HG02852 (cell line): ENCODE measurements around the gene WDR6.
"Not testable (repeated sequence)": the region's sequence is repeated elsewhere in the genome, so short reads cannot be mapped to it uniquely, and the experiment has no call there.

Experiments used
- ATAC-seq: cut with Tn5 transposase; IDR thresholded peaks from one replicate; pipeline ENCODE4 v1.9.1; 2021; ENCODE audit warnings: mild to moderate bottlenecking, moderate library complexity; ENCODE audit not compliant: unreplicated experiment

The WDR6 gene

DNA sequence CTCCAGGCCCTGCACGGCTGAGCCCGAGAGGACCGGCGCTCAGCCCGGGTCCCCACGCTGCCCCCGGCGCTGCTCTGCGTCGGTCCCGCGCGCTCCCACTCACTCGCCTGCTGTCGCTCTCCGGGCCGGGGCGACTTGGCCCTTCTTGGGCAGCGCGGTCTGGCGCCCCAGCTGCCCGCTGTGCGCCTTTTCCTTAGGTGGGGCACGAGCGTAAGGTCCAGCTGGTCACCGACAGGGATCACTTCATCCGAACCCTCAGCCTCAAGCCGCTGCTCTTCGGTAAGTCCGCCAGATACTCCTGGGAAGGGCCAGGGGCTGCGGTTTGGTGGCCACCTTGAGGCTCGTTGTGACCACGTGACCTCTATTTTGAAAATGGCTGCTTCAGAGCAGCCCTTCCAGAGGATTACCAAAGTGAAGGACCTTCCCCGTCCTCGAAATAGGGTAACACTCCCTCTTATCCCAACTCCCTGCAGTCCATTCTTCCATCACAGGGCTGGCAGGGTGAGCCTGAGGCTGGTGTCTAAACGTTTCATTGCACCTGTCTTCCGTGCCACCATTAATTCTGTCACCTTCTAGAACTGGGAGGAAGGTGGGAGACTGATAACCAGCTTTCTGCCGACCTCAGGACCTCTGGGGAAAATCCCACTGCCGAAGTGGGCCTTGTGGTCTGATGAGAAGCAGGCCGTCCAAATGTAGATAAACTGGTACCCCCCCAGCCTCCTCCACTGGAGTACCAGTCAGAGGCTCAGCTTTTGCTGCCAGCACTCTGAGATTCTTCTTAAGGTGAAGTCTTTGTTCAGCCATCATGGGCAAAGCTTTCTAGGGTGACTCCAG lies 16.3 kb upstream of the WDR6 start:
- ATAC-seq = peak; percentile 20

DNA sequence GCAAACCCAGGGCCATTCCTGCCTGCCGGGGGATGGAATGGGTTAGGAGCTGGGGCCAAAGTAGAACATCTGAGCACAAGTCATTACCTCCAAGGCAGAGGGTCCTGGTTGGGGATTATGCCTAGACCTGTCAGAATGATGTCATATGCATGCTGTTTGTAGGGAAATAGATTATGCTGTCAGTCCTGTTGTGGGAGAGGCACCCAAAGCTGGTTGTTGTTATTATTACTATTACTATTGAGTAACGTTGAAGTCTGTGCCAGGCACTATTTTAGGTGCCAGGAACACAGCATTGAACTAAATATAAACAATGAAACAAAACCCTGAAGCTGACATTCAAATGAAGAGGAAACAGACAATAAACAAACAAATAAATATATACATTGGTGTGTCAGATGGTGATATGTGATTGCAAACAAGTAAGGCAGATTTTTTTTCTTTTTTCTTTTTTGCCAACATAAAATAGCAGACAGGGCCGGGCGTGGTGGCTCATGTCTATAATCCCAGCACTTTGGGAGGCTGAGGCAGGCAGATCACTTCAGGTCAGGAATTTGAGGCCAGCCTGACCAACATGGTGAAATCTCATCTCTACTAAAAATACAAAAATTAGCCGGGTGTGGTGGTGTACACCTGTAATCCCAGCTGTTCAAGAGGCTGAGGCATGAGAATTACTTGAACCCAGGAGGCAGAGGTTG lies 15.2 kb upstream of the WDR6 start:
- no peak for ATAC-seq

DNA sequence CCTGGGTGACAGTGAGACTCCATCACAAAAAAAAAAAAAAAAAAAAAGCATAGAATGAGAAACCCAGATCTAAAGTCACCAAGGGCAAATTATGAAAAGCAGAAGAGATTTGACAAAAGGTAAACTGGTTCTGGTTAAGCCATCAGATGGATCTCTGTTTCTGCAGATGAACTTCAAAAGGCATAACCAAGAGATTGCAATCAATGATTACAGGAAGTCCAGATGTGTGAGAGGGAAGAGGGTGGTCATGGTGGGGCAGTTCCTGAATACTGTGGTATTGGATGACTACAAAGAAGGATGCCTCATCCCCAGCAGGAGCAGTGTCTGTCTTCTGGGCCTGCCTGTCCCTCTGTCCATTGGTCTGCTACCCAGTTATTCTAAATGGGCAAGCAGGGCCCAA lies 13.4 kb upstream of the WDR6 start:
- no peak for ATAC-seq

DNA sequence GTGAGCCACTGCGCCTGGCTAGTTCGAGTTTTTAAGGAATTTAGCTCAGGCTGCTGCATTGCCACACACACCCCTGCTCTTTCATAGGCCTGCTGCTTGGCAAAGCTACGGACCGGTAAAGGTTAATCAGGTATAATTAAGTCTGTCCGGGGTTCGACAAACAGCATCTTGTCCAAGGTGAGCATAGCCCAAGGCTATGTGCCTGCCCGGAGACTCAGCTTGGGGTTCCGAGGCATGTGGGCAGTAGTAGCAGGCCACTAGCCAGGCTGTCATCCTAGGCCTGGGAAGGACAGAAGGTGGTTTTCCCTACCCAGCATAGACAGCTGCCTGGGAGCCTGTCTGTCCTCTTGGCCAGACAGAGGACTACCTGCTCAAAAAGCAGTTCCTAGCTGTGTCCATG lies 10.6 kb upstream of the WDR6 start:
- ATAC-seq = no peak

DNA sequence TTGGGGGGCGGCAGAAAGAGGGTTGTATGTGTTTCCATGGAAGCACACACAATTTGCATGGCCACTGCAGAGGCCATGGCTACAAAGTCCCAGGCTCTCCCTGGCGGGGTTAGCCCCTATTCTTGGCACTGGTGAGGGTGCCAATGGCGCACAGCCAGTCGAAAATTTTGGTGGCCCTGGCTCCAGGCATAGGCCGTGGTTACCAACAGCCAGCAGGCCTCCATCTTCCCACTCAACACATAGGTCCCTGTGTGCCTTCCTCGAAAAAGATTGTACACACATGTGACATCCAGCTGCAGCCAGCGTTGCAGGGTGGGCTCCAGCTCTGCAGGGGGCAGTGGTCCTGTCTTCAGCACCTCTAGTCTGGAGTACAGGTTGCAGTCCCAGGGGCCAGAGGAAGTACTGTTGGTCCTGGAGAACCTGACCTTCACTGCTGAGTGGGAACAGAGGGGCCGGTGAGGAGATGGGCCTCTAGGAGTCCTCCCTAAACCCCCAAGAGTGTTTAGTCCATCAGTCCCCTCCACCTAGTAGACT lies 10.0 kb upstream of the WDR6 start:
- no peak for ATAC-seq

DNA sequence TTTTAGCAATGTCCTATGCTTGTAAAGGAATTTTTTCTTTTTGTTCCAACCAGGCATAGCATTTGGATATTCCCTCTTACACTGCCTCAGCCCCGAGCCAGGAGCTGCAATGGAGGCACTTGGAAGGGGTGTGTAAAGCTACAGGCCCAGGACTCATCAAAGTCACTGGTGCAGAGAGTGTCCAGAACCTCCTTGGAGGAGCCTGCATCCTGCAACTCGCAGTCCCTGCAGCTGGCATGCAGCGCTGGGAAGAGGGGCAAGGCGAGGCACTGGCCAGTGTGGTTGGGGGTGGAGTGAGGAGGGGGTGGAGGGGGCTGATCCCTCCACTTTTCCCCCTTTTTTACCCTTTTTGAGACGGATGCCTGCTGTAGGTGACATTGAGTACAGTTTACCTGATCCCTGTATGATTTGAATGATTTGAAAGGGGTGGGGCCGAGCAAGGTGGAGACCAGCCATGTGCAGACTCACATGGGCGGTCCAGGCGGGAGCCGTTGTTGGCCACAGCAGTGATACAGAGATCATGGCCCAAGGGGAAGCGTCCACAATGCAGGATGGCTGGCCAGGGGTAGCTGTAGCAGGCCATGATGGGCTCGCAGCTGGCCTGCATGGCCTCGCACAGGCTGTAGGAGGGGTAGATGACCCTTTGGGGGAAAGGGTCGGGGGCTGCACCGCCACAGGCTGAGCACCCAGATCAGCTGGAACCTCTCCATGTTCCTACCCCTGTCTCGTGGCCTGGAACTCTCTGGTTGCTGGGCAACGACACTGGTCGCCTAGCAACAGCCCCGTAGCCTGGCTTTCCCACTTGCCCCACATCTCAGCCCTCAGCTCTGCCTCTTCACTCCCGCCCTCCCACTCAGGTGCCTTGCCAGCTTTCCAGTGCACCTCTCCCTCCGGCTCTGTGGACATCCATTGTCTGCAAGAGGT lies 9.2 kb upstream of the WDR6 start:
- ATAC-seq = no peak

DNA sequence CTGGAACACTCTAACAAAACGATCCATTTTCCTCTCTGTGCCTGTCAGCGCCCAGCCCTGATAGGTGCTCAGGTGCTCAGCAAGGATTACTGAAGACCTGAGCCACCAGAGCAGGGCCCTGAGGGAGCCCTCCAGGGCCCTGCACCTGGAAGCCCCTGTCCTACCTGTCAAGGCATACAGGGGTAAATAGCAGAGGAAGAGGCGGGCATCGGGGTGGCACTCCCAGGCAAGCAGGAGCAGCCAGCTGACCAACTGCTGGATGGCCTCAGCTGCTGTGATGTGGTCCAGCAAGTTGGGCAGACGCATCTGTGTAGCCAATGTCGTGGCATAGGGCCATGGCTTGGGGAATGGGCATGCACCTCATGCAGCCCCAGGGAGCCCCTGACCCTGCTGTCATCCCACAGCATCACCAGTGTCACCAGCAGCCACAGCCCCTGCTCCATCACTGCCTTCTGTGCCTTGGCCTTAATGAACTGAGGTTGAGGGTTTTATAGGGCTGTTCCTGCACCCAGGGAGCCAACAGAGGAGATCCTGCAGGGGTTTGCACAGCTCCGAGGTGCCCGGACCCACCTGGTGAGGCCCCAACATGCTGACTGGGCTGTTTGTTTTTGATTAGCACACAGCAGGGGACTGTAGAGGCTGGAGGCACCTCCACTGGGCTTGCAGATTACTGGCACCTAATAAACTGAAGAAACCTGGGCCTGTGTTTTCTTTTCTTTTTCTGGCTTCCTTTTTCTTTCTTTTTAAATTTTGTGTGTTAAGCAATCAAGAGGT lies 7.9 kb upstream of the WDR6 start:
- ATAC-seq = no peak

DNA sequence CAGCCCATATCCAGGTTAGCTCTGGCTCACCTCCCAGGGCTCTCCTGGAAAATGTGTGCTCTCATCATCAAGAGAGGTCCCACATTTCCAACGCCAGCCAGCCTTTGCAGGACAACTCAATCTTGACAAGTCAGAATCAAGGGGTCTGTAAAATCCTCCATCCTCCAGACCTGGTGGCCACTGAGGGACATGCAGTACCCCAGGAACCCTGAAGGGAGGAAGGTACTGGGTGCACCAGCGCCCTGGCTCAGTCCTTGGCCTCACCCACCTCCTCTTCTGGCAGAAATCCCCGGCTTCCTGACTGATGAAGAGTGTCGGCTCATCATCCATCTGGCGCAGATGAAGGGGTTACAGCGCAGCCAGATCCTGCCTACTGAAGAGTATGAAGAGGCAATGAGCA lies 6.0 kb upstream of the WDR6 start:
- ATAC-seq = no peak

DNA sequence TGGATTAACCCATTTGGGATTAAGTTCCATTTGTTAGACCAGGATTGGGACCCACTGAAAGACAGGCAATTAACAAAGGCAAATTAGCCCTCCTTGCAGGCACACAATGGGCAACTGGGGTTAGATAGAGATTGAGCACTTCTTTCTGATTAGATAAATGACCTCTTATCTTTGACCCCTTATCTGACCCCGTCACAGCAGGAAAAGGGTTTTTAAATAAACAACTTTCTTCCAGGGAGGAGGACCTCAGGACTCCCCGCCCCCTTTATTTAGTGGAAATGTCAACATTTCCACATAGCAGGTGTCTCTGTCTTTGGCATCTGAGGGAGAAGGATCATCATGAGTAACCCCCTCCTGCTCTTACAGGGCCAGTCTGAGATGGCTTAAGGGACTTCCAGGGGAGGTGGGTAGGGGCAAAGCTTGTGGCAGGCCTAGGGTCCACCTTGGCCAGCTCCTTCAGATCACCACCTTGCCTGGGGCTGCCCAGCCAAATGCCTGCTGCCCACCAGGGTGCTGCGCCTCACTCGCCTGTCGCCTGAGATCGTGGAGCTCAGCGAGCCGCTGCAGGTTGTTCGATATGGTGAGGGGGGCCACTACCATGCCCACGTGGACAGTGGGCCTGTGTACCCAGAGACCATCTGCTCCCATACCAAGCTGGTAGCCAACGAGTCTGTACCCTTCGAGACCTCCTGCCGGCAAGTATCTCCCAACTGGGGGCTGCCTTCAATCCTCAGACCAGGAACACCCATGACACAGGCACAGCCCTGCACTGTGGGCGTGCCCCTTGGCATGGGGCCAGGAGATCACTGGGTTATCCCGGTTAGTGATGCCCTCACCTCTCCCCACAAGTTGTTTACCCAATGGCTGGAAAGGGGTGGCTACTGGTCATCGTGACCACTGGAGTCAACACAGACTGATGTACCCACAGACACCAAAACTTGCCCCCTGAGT lies 2.6 kb upstream of the WDR6 start:
- ATAC-seq = no peak

DNA sequence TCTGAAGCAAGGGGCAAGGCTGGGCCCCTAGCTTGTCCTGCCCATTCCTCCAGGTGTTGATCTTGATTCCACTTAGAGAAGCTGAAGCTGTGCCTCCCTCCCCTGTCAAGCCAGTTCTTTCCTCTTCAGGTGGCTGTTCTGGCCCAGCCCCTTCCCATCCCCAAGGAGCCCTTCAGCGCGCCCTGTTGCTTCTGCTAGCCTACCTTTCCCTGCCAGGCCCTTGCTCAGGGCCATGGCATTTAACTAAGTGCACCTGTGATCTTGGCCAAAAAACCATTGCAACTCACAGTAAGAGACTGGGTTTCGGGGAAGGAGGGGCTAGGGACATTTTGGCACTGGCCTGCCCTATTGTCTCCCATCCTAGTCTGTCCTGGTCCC lies 1.9 kb upstream of the WDR6 start:
- ATAC-seq = no peak

DNA sequence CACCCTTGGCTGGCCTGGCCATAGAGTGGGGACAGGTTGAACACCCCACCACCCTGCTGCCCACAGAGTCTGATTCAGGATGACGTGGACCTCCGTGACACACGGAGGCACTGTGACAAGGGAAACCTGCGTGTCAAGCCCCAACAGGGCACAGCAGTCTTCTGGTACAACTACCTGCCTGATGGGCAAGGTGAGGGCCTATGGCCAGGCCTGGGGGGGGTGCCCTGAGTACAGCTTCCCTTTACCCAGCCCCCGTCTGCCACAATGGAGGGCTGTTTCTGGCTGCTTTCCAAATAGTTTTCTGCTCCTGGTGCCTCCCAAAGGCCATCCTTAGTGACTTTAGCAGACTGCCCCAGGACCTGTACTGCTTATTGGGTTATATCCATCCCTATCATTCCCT lies 1.2 kb upstream of the WDR6 start:
- no peak for ATAC-seq

DNA sequence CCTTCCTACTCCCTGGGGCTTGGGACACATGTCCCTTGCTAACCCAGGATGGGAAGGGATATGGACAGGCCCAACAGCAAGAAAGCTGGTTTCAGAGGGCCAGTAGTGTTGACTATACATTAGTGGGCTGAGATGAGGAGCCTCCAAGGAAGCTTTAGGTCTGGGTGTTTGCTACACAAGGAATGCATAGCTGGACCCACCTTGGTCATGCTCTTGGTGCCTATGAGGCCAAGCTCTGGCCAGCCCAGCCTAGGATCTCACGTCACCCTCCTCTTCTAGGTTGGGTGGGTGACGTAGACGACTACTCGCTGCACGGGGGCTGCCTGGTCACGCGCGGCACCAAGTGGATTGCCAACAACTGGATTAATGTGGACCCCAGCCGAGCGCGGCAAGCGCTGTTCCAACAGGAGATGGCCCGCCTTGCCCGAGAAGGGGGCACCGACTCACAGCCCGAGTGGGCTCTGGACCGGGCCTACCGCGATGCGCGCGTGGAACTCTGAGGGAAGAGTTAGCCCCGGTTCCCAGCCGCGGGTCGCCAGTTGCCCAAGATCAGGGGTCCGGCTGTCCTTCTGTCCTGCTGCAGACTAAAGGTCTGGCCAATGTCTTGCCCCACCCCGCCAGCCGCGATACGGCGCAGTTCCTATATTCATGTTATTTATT lies 653 bp upstream of the WDR6 start:
- ATAC-seq = peak; percentile 7

DNA sequence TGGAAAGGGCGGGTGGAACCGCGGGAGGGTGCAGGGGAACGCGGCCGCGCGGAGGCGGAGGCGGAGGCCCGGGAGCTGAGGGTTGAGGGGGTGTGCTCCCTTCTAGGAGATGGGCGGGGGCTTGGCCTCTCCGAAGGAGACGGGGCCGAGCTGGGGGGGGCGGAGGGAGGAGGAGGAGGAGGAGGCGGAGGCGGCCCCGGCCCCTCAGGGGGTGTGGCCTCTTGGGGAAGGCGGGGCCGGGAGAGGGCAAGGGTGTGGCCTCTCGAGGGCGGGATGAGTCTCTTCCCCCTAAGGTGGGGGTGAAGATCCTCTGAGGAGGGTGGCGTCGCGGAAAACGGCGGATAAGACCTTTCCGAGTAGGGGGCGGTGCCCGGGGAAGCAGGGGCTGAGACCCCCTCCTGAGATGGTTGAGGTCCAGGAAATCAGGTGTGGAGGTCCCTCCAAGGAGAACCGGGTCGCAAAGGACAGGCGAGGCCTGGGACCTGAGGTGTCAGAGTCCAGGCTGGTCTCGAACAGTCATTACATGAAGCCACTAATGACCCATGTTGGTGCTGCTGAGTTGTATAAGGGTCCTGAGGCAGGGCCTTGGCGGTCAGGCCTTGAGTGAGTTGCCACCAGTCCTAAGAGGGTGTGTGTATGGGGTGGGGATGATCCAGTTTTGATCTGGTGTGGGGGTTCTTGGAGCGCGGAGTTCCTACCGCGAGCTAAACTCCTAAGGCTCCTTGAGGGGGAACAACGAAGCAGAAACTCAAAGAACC lies 759 bp downstream of the WDR6 start:
- ATAC-seq = peak; percentile 45

DNA sequence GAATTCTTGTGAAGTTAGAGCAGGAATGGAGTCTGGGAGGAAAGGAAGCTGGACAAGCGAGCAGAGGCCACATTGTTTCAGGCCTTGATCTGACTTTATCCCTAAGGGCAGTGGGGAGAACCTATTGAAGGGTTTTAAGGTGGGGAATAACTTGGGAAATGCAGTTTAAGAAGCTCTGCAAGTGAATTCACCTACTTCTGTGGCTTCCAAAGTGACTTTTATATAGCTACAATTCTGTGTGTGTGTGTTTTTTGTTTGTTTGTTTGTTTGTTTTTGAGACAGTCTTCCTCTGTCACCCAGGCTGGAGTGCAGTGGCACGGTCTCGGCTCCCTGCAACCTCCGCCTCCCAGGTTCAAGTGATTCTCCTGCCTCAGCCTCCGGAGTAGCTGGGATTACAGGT lies 1.4 kb downstream of the WDR6 start:
- ATAC-seq = not testable (repeated sequence)

DNA sequence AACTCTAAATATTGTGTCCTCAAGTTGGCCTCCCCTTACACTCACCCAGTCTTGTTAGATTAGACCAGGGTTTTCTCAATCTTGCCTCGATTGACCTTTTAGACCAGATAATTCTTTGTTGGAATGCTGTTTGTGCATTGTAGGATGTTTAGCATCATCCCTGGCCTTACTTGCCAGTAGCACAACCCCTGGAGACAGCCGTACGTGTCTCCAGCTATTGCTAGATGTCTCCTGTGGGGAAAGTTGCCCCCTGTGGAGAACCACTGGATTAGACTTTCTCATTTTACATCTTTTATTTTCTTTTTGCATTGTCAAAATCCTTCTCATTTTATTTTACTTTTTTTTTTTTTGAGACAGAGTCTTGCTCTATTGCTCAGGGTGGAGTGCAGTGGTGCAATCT lies 2.2 kb downstream of the WDR6 start:
- ATAC-seq = no peak

DNA sequence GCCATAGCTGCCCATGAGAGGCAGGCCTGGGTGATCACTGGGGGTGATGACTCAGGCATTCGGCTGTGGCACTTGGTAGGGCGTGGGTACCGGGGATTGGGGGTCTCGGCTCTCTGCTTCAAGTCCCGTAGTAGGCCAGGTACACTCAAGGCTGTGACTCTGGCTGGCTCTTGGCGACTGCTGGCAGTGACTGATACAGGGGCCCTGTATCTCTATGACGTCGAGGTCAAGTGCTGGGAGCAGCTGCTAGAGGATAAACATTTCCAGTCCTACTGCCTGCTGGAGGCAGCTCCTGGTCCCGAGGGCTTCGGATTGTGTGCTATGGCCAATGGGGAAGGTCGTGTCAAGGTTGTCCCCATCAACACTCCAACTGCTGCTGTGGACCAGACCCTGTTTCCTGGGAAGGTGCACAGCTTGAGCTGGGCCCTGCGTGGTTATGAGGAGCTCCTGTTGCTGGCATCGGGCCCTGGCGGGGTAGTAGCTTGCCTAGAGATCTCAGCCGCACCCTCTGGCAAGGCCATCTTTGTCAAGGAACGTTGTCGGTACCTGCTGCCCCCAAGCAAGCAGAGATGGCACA lies 5.3 kb downstream of the WDR6 start:
- ATAC-seq = no peak

DNA sequence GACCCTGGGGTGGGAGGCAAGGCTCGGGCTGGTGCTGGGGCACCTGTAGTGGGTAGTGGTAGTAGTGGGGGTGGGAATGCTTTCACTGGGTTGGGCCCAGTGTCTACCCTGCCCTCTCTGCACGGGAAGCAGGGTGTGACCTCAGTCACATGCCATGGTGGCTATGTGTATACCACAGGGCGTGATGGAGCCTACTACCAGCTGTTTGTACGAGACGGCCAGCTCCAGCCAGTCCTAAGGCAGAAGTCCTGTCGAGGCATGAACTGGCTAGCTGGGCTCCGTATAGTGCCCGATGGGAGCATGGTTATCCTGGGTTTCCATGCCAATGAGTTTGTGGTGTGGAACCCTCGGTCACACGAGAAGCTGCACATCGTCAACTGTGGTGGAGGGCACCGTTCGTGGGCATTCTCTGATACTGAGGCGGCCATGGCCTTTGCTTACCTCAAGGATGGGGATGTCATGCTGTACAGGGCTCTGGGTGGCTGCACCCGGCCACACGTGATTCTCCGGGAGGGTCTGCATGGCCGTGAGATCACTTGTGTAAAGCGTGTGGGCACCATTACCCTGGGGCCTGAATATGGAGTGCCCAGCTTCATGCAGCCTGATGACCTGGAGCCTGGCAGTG lies 6.0 kb downstream of the WDR6 start:
- ATAC-seq = no peak
